Neutrophil (primary cell): ENCODE data around the gene EOMES.

Experiments used
- H3K27ac ChIP-seq: fragments of 200-600 bp; sonication (generic); 2 replicates; pipeline ENCODE4 v1.5.1; 2016; ENCODE audit warnings: mild to moderate bottlenecking, moderate library complexity
- H3K27me3 ChIP-seq: fragments of 200-600 bp; sonication (generic); 2 replicates; pipeline ENCODE4 v1.6.0; 2016; ENCODE audit warnings: mild to moderate bottlenecking
- H3K36me3 ChIP-seq: fragments of 200-600 bp; sonication (generic); 2 replicates; pipeline ENCODE4 v1.5.1; 2017
- H3K4me1 ChIP-seq, 2 experiments: fragments of 200-600 bp in 1 of 2; sonication (generic) in 1 of 2; 1 replicate in 1 of 2; 2 replicates in 1 of 2; pipeline versions ENCODE4 v1.5.1 to v1.6.1; 2013 to 2016; ENCODE audit warnings: low read depth in 1 of 2, low read length in 1 of 2, mild to moderate bottlenecking in 1 of 2, moderate library complexity in 1 of 2; ENCODE audit not compliant: control insufficient read depth in 1 of 2, insufficient read depth in 1 of 2
- H3K4me3 ChIP-seq, 2 experiments: fragments of 200-600 bp in 1 of 2; sonication (generic) in 1 of 2; 1 replicate in 1 of 2; 2 replicates in 1 of 2; pipeline ENCODE4 v1.5.1; 2013 to 2016; ENCODE audit warnings: low read depth in 1 of 2, low read length in 1 of 2, mild to moderate bottlenecking in 1 of 2, moderate library complexity in 1 of 2
- H3K9me3 ChIP-seq: fragments of 200-600 bp; sonication (generic); 2 replicates; pipeline ENCODE4 v1.5.1; 2016
- CTCF ChIP-seq: fragments of 200-600 bp; sonication (generic); IDR thresholded peaks from 2 replicates; pipeline ENCODE4 v1.5.1; 2016; ENCODE audit warnings: antibody characterized with exemption

EOMES gene

GRCh38 chr3:27669591-27669990 is 52.5 kb downstream of the EOMES start:
- H3K4me1 ChIP-seq = peaks cover 5 to 8% of the 10 kb centered on the region in 2 experiments
- no peaks in the 10 kb centered on the region for H3K36me3 ChIP-seq
- no peaks in the 10 kb centered on the region for H3K9me3 ChIP-seq
- no peak overlapping the region for H3K27ac ChIP-seq
- H3K27me3 ChIP-seq = no peaks in the 10 kb centered on the region
- H3K4me3 ChIP-seq = no peak overlapping the region
- no peak for TF ChIP-seq CTCF

- no peaks in the 10 kb centered on the region for H3K27me3 ChIP-seq
- no peaks in the 10 kb centered on the region for H3K36me3 ChIP-seq
- TF ChIP-seq CTCF = no peak
- H3K9me3 ChIP-seq = no peaks in the 10 kb centered on the region
- peaks cover 5 to 8% of the 10 kb centered on the region in 2 experiments for H3K4me1 ChIP-seq
- H3K4me3 ChIP-seq = no peak overlapping the region
- no peak overlapping the region for H3K27ac ChIP-seq
These were observed 54.4 kb downstream of the EOMES start for GRCh38 chr3:27667751-27668150.

- Histone ChIP-seq H3K4me1 (peaks cover 5 to 8% of the 10 kb centered on the region in 2 experiments), H3K4me3 (no peak overlapping the region), H3K9me3 (no peaks in the 10 kb centered on the region), H3K36me3 (no peaks in the 10 kb centered on the region), H3K27me3 (no peaks in the 10 kb centered on the region), H3K27ac (no peak overlapping the region)
- TF ChIP-seq CTCF = no peak
These were observed 55.4 kb downstream of the EOMES start for GRCh38 chr3:27666708-27667107.

GRCh38 chr3:27666272-27666671 is 55.9 kb downstream of the EOMES start:
- no peak overlapping the region for H3K27ac ChIP-seq
- H3K4me1 ChIP-seq = peaks cover 5 to 8% of the 10 kb centered on the region in 2 experiments
- H3K9me3 ChIP-seq = no peaks in the 10 kb centered on the region
- H3K4me3 ChIP-seq = no peak overlapping the region
- TF ChIP-seq CTCF = no peak
- H3K36me3 ChIP-seq = no peaks in the 10 kb centered on the region
- H3K27me3 ChIP-seq = no peaks in the 10 kb centered on the region
